ENCODE measurements around the gene ASB1.

ASB1 gene

GRCh38 chr2:238488347-238488826 is 61.7 kb downstream of the ASB1 start:
- TF ChIP-seq CSDC2 (CRISPR knock-in tag; IDR thresholded peaks at IDR 0.05) (no peak), ARNTL (CRISPR knock-in tag; IDR thresholded peaks at IDR 0.05; ENCODE audit: borderline replicate concordance, low read depth) (no peak), POU6F1 (CRISPR knock-in tag; IDR thresholded peaks at IDR 0.05; ENCODE audit: borderline replicate concordance, low read depth) (no peak), ZNF8 (CRISPR knock-in tag; IDR thresholded peaks at IDR 0.05) (no peak), ISL1 (CRISPR knock-in tag; IDR thresholded peaks at IDR 0.05) (no peak), RARB (CRISPR knock-in tag; IDR thresholded peaks at IDR 0.05) (no peak), ZFP30 (CRISPR knock-in tag; IDR thresholded peaks at IDR 0.05) (no peak)
- ATAC-seq = no peak; the same call in 2 of the 3 replicates

GRCh38 chr2:238489431-238489830 is 62.7 kb downstream of the ASB1 start:
- no peak for TF ChIP-seq ZFP30 (CRISPR knock-in tag; IDR thresholded peaks at IDR 0.05)
- TF ChIP-seq OSR1 (CRISPR knock-in tag; IDR thresholded peaks at IDR 0.05) = no peak

GRCh38 chr2:238489896-238490295 is 63.2 kb downstream of the ASB1 start:
- no peak for TF ChIP-seq OSR1 (CRISPR knock-in tag; IDR thresholded peaks at IDR 0.05)
- TF ChIP-seq CREB5 (CRISPR knock-in tag; IDR thresholded peaks at IDR 0.05; ENCODE audit: low read depth) = no peak
- TF ChIP-seq TOX (CRISPR knock-in tag; IDR thresholded peaks at IDR 0.05; ENCODE audit: borderline replicate concordance) = no peak
- TF ChIP-seq, protein P1, sequence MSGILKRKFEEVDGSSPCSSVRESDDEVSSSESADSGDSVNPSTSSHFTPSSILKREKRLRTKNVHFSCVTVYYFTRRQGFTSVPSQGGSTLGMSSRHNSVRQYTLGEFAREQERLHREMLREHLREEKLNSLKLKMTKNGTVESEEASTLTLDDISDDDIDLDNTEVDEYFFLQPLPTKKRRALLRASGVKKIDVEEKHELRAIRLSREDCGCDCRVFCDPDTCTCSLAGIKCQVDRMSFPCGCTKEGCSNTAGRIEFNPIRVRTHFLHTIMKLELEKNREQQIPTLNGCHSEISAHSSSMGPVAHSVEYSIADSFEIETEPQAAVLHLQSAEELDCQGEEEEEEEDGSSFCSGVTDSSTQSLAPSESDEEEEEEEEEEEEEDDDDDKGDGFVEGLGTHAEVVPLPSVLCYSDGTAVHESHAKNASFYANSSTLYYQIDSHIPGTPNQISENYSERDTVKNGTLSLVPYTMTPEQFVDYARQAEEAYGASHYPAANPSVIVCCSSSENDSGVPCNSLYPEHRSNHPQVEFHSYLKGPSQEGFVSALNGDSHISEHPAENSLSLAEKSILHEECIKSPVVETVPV (CRISPR knock-in tag; IDR thresholded peaks at IDR 0.05) = no peak
- TF ChIP-seq SNAI2 (CRISPR knock-in tag; IDR thresholded peaks at IDR 0.05) = no peak
- no peak for TF ChIP-seq ZFP3 (CRISPR knock-in tag; IDR thresholded peaks at IDR 0.05)
- no peak for TF ChIP-seq ESRRG (CRISPR knock-in tag; IDR thresholded peaks at IDR 0.05)
- TF ChIP-seq ZC3H10 (CRISPR knock-in tag; IDR thresholded peaks at IDR 0.05) = no peak
- no peak for TF ChIP-seq ARNTL (CRISPR knock-in tag; IDR thresholded peaks at IDR 0.05; ENCODE audit: borderline replicate concordance, low read depth)
- TF ChIP-seq PPARA (CRISPR knock-in tag; IDR thresholded peaks at IDR 0.05; ENCODE audit: borderline replicate concordance) = no peak
- TF ChIP-seq ZFP30 (CRISPR knock-in tag; IDR thresholded peaks at IDR 0.05) = no peak
- no peak for TF ChIP-seq ZNF70 (CRISPR knock-in tag; IDR thresholded peaks at IDR 0.05)
- TF ChIP-seq, protein P2, sequence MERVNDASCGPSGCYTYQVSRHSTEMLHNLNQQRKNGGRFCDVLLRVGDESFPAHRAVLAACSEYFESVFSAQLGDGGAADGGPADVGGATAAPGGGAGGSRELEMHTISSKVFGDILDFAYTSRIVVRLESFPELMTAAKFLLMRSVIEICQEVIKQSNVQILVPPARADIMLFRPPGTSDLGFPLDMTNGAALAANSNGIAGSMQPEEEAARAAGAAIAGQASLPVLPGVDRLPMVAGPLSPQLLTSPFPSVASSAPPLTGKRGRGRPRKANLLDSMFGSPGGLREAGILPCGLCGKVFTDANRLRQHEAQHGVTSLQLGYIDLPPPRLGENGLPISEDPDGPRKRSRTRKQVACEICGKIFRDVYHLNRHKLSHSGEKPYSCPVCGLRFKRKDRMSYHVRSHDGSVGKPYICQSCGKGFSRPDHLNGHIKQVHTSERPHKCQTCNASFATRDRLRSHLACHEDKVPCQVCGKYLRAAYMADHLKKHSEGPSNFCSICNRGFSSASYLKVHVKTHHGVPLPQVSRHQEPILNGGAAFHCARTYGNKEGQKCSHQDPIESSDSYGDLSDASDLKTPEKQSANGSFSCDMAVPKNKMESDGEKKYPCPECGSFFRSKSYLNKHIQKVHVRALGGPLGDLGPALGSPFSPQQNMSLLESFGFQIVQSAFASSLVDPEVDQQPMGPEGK (CRISPR knock-in tag; IDR thresholded peaks at IDR 0.05; ENCODE audit: borderline replicate concordance) = no peak
- no peak for TF ChIP-seq CSDC2 (CRISPR knock-in tag; IDR thresholded peaks at IDR 0.05)
- TF ChIP-seq ZNF8 (CRISPR knock-in tag; IDR thresholded peaks at IDR 0.05) = no peak
- no peak for TF ChIP-seq RARB (CRISPR knock-in tag; IDR thresholded peaks at IDR 0.05)
- no peak for TF ChIP-seq TCF4 (CRISPR knock-in tag; IDR thresholded peaks at IDR 0.05; ENCODE audit: borderline replicate concordance)
- ATAC-seq = no peak

More at GRCh38 chr2:238489431-238489830, 62.7 kb downstream of the ASB1 start:
- no peak for ATAC-seq

- ATAC-seq = peak; percentile 71
- no peak for TF ChIP-seq ZC3H10 (CRISPR knock-in tag; IDR thresholded peaks at IDR 0.05)
- no peak for TF ChIP-seq ISL1 (CRISPR knock-in tag; IDR thresholded peaks at IDR 0.05)
- no peak for TF ChIP-seq ZFP30 (CRISPR knock-in tag; IDR thresholded peaks at IDR 0.05)
- no peak for TF ChIP-seq CREB5 (CRISPR knock-in tag; IDR thresholded peaks at IDR 0.05; ENCODE audit: low read depth)
- no peak for TF ChIP-seq OSR1 (CRISPR knock-in tag; IDR thresholded peaks at IDR 0.05)
- TF ChIP-seq, protein P2 (CRISPR knock-in tag; IDR thresholded peaks at IDR 0.05; ENCODE audit: borderline replicate concordance) = no peak
- no peak for TF ChIP-seq ZNF8 (CRISPR knock-in tag; IDR thresholded peaks at IDR 0.05)
- no peak for TF ChIP-seq TOX (CRISPR knock-in tag; IDR thresholded peaks at IDR 0.05; ENCODE audit: borderline replicate concordance)
- TF ChIP-seq POU6F1 (CRISPR knock-in tag; IDR thresholded peaks at IDR 0.05; ENCODE audit: borderline replicate concordance, low read depth) = no peak
- no peak for TF ChIP-seq ARNTL (CRISPR knock-in tag; IDR thresholded peaks at IDR 0.05; ENCODE audit: borderline replicate concordance, low read depth)
- no peak for TF ChIP-seq PPARA (CRISPR knock-in tag; IDR thresholded peaks at IDR 0.05; ENCODE audit: borderline replicate concordance)
- no peak for TF ChIP-seq RARB (CRISPR knock-in tag; IDR thresholded peaks at IDR 0.05)
- no peak for TF ChIP-seq BACH2 (CRISPR knock-in tag; IDR thresholded peaks at IDR 0.05; ENCODE audit: borderline replicate concordance)
- TF ChIP-seq, protein P1 (CRISPR knock-in tag; IDR thresholded peaks at IDR 0.05) = no peak
Measured at GRCh38 chr2:238492840-238493239, 66.1 kb downstream of the ASB1 start.
